Esophagus squamous epithelium (tissue), 4 donors: ENCODE measurements around the gene ITGB1BP2.
"Not testable (repeated sequence)": the region's sequence is repeated elsewhere in the genome, so short reads cannot be mapped to it uniquely, and the experiment has no call there.

Experiments
- CTCF ChIP-seq, 6 experiments: fragments of 450-650 bp in 4 of 6; fragments of 200-600 bp in 2 of 6; sonication (generic) in 2 of 6; IDR thresholded peaks; one replicate each; pipeline ENCODE4 v1.5.1; 2016 to 2019; ENCODE audit warnings: antibody characterized with exemption in 6 of 6, mild to moderate bottlenecking in 4 of 6, moderate library complexity in 4 of 6
- POLR2A ChIP-seq, 4 donors: fragments of 450-650 bp; IDR thresholded peaks; one replicate each; pipeline ENCODE4 v1.6.1; 2017; ENCODE audit warnings: antibody characterized with exemption in 4 of 4, mild to moderate bottlenecking in 4 of 4, moderate library complexity in 3 of 4

GRCh38 chrX:71300495-71300894 is 1.1 kb upstream of the ITGB1BP2 start:
- not testable (repeated sequence) for TF ChIP-seq CTCF, POLR2A (IDR thresholded peaks at IDR 0.05)
